Activated naive CD4-positive, alpha-beta T cell treated with anti-CD3 and anti-CD28 coated beads, Interleukin-2, amount 10 ng/mL, durations not matched to agents 5 hours and 36 hours (primary cell): ENCODE data around the gene TMTC3. TPM values are rescaled to one million over a fixed set of nuclear protein-coding genes. Genes with fewer than 3 reads are reported as not detected.

Experiments used
- total RNA-seq, 2 experiments: library from RNA; stranded (reverse); gene quantifications; one replicate each; pipeline ENCODE4 v1.2.3, GENCODE V29; 2021

The TMTC3 gene
- 1 to 10 TPM; 4.5 to 4.7 TPM for total RNA-seq

GRCh38 chr12:88141774-88142609, at the start of gene TMTC3, which contains the start of gene CEP290:
TMTC3 (plus strand) TSS chr12:88142307; CDS start chr12:88148316, 6,009 bp downstream.
CEP290 (minus strand) TSS chr12:88142088; CDS start chr12:88141307, 781 bp downstream.

Other genes with a start within 250 kb of the TMTC3 start
- gene C12orf50, start 112.9 kb upstream of the TMTC3 start, total RNA-seq: under 1 TPM in 1 of 2 experiments, not detected in 1; 0.10 TPM
- gene CEP290, start 219 bp upstream of the TMTC3 start, total RNA-seq: 10 to 100 TPM; 11.4 to 11.8 TPM